HEK293 (cell line): ENCODE data around the gene NECAB2.

ENCODE experiments used
- CTCF ChIA-PET: fragments of 350-600 bp; formaldehyde crosslinking; extraction: SDS; loops from one replicate; lab custom pipeline; 2021; ENCODE audit warnings: antibody characterized with exemption; lab: Yijun Ruan, JAX
- POLR2A ChIA-PET: fragments of 300-600 bp; formaldehyde crosslinking; extraction: SDS; loops from one replicate; lab custom pipeline; 2020; ENCODE audit warnings: antibody characterized with exemption, inconsistent platforms; lab: Yijun Ruan, JAX
- H3K27ac ChIP-seq: fragments of 200-500 bp; sonication (Bioruptor generic); 2 replicates; pipeline ENCODE4 v1.5.1; 2014; ENCODE audit warnings: low read depth, low read length, control low read depth, inconsistent platforms; ENCODE audit errors: extremely low read depth
- H3K36me3 ChIP-seq, 2 experiments: fragments of 200-500 bp in 1 of 2; sonication (Bioruptor generic) in 1 of 2; 1 replicate in 1 of 2; 2 replicates in 1 of 2; pipeline ENCODE4 v1.5.1; 2014 to 2017; ENCODE audit warnings: inconsistent platforms in 2 of 2, low read length in 2 of 2; ENCODE audit not compliant: control insufficient read depth in 2 of 2, insufficient read depth in 1 of 2
- H3K4me1 ChIP-seq: fragments of 200-500 bp; sonication (Bioruptor generic); 2 replicates; pipeline ENCODE4 v1.5.1; 2014; ENCODE audit warnings: mild to moderate bottlenecking, low read length, inconsistent platforms; ENCODE audit not compliant: control insufficient read depth, insufficient read depth
- H3K4me3 ChIP-seq: 2 replicates; pipeline ENCODE4 v1.5.1; 2011; ENCODE audit warnings: low read depth, mild to moderate bottlenecking, control low read depth, low read length, moderate library complexity
- H3K9me3 ChIP-seq: fragments of 200-500 bp; sonication (Bioruptor generic); 2 replicates; pipeline ENCODE4 v1.5.1; 2014; ENCODE audit warnings: low read depth, low read length, inconsistent platforms; ENCODE audit not compliant: control insufficient read depth, insufficient read depth
- GLIS2 ChIP-seq: fragments of 450-650 bp; formaldehyde crosslinking; IDR thresholded peaks from 2 replicates; pipeline ENCODE4 v1.5.1; 2016; ENCODE audit warnings: missing biosample characterization, missing genetic modification characterization
- HOXD13 ChIP-seq: sonication (generic); formaldehyde crosslinking; IDR thresholded peaks from 2 replicates; pipeline ENCODE4 v1.8.0; 2022; ENCODE audit warnings: missing genetic modification reagents, borderline replicate concordance
- KLF1 ChIP-seq: fragments of 450-650 bp; formaldehyde crosslinking; IDR thresholded peaks from 2 replicates; pipeline ENCODE4 v1.5.1; 2016; ENCODE audit warnings: missing biosample characterization, missing genetic modification characterization
- KLF8 ChIP-seq: fragments of 450-650 bp; formaldehyde crosslinking; IDR thresholded peaks from 2 replicates; pipeline ENCODE4 v1.5.1; 2016; ENCODE audit warnings: missing biosample characterization, missing genetic modification characterization
- SCRT1 ChIP-seq: fragments of 450-650 bp; formaldehyde crosslinking; IDR thresholded peaks from 2 replicates; pipeline ENCODE4 v1.5.1; 2016; ENCODE audit warnings: missing biosample characterization, missing genetic modification characterization, borderline replicate concordance
- SCRT2 ChIP-seq: fragments of 450-650 bp; formaldehyde crosslinking; IDR thresholded peaks from 2 replicates; pipeline ENCODE4 v1.5.1; 2016; ENCODE audit warnings: missing biosample characterization, missing genetic modification characterization
- TCF7L2 ChIP-seq: IDR thresholded peaks from 2 replicates; pipeline ENCODE4 v1.6.1; 2011; ENCODE audit warnings: low read depth, mild to moderate bottlenecking, inconsistent platforms, low read length, moderate library complexity, borderline replicate concordance
- ZBTB17 ChIP-seq: fragments of 450-650 bp; formaldehyde crosslinking; IDR thresholded peaks from 2 replicates; pipeline ENCODE4 v1.5.1; 2016; ENCODE audit warnings: missing biosample characterization, missing genetic modification characterization
- ZFP41 ChIP-seq: fragments of 450-650 bp; formaldehyde crosslinking; IDR thresholded peaks from 2 replicates; pipeline ENCODE4 v1.5.1; 2016; ENCODE audit warnings: missing biosample characterization, missing genetic modification characterization, borderline replicate concordance
- ZIC2 ChIP-seq: fragments of 450-650 bp; formaldehyde crosslinking; IDR thresholded peaks from 2 replicates; pipeline ENCODE4 v1.5.1; 2016; ENCODE audit warnings: missing biosample characterization, missing genetic modification characterization
- ZNF18 ChIP-seq: fragments of 450-650 bp; formaldehyde crosslinking; IDR thresholded peaks from 2 replicates; pipeline ENCODE4 v1.5.1; 2016; ENCODE audit warnings: missing biosample characterization, missing genetic modification characterization
- ZNF19 ChIP-seq: fragments of 450-650 bp; formaldehyde crosslinking; IDR thresholded peaks from 2 replicates; pipeline ENCODE4; 2016; ENCODE audit warnings: missing biosample characterization, missing genetic modification characterization, low read depth
- ZNF2 ChIP-seq: fragments of 450-650 bp; formaldehyde crosslinking; IDR thresholded peaks from 2 replicates; pipeline ENCODE4 v1.5.1; 2016; ENCODE audit warnings: missing biosample characterization, missing genetic modification characterization
- ZNF24 ChIP-seq: fragments of 450-650 bp; formaldehyde crosslinking; IDR thresholded peaks from 2 replicates; pipeline ENCODE4 v1.5.1; 2016; ENCODE audit warnings: missing biosample characterization, missing genetic modification characterization
- ZNF26 ChIP-seq: fragments of 450-650 bp; formaldehyde crosslinking; IDR thresholded peaks from 2 replicates; pipeline ENCODE4 v1.5.1; 2016; ENCODE audit warnings: missing biosample characterization, missing genetic modification characterization
- ZNF335 ChIP-seq: fragments of 450-650 bp; formaldehyde crosslinking; conservative IDR thresholded peaks from 2 replicates; pipeline ENCODE4 v1.5.1; 2016; ENCODE audit warnings: missing biosample characterization, missing genetic modification characterization
- ZNF341 ChIP-seq: fragments of 450-650 bp; formaldehyde crosslinking; IDR thresholded peaks from 2 replicates; pipeline ENCODE4; 2016; ENCODE audit warnings: low read depth, missing biosample characterization, missing genetic modification characterization
- ZNF513 ChIP-seq: fragments of 450-650 bp; IDR thresholded peaks from 2 replicates; pipeline ENCODE4 v1.5.1; 2018; ENCODE audit warnings: missing biosample characterization, missing genetic modification characterization
- ZNF544 ChIP-seq: fragments of 450-650 bp; formaldehyde crosslinking; IDR thresholded peaks from 2 replicates; pipeline ENCODE4 v1.5.0; 2017; ENCODE audit warnings: missing biosample characterization, missing genetic modification characterization
- ZNF561 ChIP-seq: fragments of 450-650 bp; IDR thresholded peaks from 2 replicates; pipeline ENCODE4 v1.5.1; 2018; ENCODE audit warnings: missing biosample characterization, missing genetic modification characterization, borderline replicate concordance
- ZNF600 ChIP-seq: fragments of 450-650 bp; formaldehyde crosslinking; IDR thresholded peaks from 2 replicates; pipeline ENCODE4 v1.5.1; 2016; ENCODE audit warnings: missing biosample characterization, missing genetic modification characterization
- ZNF658 ChIP-seq: fragments of 450-650 bp; formaldehyde crosslinking; IDR thresholded peaks from 2 replicates; pipeline ENCODE4; 2016; ENCODE audit warnings: missing biosample characterization, missing genetic modification characterization
- ZNF660 ChIP-seq: fragments of 450-650 bp; IDR thresholded peaks from 2 replicates; pipeline ENCODE4 v1.5.1; 2018; ENCODE audit warnings: missing biosample characterization, mild to moderate bottlenecking, missing genetic modification characterization
- ZSCAN30 ChIP-seq: fragments of 450-650 bp; IDR thresholded peaks from 2 replicates; pipeline ENCODE4 v1.5.1; 2018; ENCODE audit warnings: missing biosample characterization, mild to moderate bottlenecking, missing genetic modification characterization, moderate library complexity
- TF ChIP-seq, protein P1 (sequence below): fragments of 450-650 bp; formaldehyde crosslinking; IDR thresholded peaks from 2 replicates; pipeline ENCODE4 v1.5.1; 2016; ENCODE audit warnings: missing biosample characterization, missing genetic modification characterization
- TF ChIP-seq, protein P2 (sequence below): fragments of 450-650 bp; formaldehyde crosslinking; IDR thresholded peaks from 2 replicates; pipeline ENCODE4 v1.5.1; 2016; ENCODE audit warnings: missing biosample characterization, missing genetic modification characterization
- TF ChIP-seq, protein P3 (sequence below): fragments of 450-650 bp; formaldehyde crosslinking; IDR thresholded peaks from 2 replicates; pipeline ENCODE4 v1.5.1; 2016; ENCODE audit warnings: missing biosample characterization, missing genetic modification characterization

Gene NECAB2

DNA sequence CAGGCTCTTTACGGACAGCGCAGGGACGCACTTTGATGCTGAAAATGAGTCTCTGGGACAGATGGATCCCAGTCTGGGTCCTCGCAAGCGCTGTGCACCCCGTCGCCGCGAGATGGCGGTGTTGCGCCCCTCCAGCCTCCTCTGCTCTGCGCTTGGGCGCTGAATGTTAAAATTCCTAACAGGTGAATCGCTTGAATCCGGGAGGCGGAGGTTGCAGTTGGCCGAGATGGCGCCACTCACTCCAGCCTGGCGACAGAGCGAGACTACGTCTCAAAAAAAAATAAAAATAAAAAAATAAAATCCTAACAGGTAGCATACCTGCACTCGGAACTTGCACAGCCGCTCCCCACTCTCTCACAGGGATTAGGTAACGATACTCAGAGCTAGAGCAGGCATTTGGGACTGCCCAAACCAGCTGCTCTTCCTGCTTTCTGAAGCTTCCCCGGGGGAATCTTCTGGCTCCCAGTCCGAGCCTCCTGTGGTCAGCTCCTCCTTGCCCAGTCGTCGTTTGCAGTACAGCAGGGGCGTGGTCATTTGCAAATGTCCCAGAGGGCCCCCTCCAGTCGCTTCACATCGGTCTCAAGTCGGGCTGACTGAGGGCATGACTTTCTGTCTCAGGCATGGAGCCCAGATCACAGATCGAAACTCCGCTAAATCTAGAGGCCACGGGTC lies 41.2 kb upstream of the NECAB2 start:
- ChIA-PET POLR2A (interaction anchor here (0.6 to 0.9 kb wide), 3 partner anchors 20 to 190 kb away, joined by 3 read pairs; partner anchors contain the start of gene MBTPS1), CTCF (interaction anchor here (0.5 to 4.3 kb wide), 38 partner anchors 11 to 1327 kb away, joined by 3 to 29 read pairs (median 4); partner anchors contain the start of gene OSGIN1)
- Histone ChIP-seq H3K4me3 (peak overlapping the region; percentile 29), H3K4me1 (no peaks in the 10 kb centered on the region), H3K36me3 (no peaks in the 10 kb centered on the region), H3K27ac (no peak overlapping the region), H3K9me3 (no peaks in the 10 kb centered on the region)
- TF ChIP-seq ZNF335: peak; percentile 99
- 0 out of 2 replicates have a peak, but pooled peaks have one; percentile 41 for TF ChIP-seq ZNF600 (tag by site-specific recombination)
- TF ChIP-seq SCRT2 (tag by site-specific recombination): peak; percentile 95
- no peak for TF ChIP-seq TCF7L2
- no peak for TF ChIP-seq ZNF544 (tag by site-specific recombination)
- no peak for TF ChIP-seq ZNF18
- TF ChIP-seq HOXD13 (CRISPR knock-in tag): no peak
- no peak for TF ChIP-seq ZNF24 (tag by site-specific recombination)
- no peak for TF ChIP-seq ZNF26 (tag by site-specific recombination)
- TF ChIP-seq, protein P1, sequence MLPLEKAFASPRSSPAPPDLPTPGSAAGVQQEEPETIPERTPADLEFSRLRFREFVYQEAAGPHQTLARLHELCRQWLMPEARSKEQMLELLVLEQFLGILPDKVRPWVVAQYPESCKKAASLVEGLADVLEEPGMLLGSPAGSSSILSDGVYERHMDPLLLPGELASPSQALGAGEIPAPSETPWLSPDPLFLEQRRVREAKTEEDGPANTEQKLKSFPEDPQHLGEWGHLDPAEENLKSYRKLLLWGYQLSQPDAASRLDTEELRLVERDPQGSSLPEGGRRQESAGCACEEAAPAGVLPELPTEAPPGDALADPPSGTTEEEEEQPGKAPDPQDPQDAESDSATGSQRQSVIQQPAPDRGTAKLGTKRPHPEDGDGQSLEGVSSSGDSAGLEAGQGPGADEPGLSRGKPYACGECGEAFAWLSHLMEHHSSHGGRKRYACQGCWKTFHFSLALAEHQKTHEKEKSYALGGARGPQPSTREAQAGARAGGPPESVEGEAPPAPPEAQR (tag by site-specific recombination): no peak
- peak; percentile 25; the same call in 1 of the 2 replicates for TF ChIP-seq GLIS2 (tag by site-specific recombination)
- 0 out of 2 replicates have a peak, but pooled peaks have one; percentile 17 for TF ChIP-seq ZNF561 (tag by site-specific recombination)
- no peak for TF ChIP-seq KLF8
- no peak for TF ChIP-seq ZFP41 (tag by site-specific recombination)
- TF ChIP-seq ZNF658 (tag by site-specific recombination): no peak
- TF ChIP-seq, protein P2, sequence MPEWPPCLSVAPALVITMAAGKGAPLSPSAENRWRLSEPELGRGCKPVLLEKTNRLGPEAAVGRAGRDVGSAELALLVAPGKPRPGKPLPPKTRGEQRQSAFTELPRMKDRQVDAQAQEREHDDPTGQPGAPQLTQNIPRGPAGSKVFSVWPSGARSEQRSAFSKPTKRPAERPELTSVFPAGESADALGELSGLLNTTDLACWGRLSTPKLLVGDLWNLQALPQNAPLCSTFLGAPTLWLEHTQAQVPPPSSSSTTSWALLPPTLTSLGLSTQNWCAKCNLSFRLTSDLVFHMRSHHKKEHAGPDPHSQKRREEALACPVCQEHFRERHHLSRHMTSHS (tag by site-specific recombination): no peak
- no peak for TF ChIP-seq ZIC2 (tag by site-specific recombination)
- TF ChIP-seq, protein P3, sequence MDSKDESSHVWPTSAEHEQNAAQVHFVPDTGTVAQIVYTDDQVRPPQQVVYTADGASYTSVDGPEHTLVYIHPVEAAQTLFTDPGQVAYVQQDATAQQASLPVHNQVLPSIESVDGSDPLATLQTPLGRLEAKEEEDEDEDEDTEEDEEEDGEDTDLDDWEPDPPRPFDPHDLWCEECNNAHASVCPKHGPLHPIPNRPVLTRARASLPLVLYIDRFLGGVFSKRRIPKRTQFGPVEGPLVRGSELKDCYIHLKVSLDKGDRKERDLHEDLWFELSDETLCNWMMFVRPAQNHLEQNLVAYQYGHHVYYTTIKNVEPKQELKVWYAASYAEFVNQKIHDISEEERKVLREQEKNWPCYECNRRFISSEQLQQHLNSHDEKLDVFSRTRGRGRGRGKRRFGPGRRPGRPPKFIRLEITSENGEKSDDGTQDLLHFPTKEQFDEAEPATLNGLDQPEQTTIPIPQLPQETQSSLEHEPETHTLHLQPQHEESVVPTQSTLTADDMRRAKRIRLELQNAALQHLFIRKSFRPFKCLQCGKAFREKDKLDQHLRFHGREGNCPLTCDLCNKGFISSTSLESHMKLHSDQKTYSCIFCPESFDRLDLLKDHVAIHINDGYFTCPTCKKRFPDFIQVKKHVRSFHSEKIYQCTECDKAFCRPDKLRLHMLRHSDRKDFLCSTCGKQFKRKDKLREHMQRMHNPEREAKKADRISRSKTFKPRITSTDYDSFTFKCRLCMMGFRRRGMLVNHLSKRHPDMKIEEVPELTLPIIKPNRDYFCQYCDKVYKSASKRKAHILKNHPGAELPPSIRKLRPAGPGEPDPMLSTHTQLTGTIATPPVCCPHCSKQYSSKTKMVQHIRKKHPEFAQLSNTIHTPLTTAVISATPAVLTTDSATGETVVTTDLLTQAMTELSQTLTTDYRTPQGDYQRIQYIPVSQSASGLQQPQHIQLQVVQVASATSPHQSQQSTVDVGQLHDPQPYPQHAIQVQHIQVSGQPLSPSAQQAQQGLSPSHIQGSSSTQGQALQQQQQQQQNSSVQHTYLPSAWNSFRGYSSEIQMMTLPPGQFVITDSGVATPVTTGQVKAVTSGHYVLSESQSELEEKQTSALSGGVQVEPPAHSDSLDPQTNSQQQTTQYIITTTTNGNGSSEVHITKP: peak; percentile 92
- TF ChIP-seq ZNF19 (tag by site-specific recombination): no peak
- TF ChIP-seq KLF1 (tag by site-specific recombination): no peak
- TF ChIP-seq ZNF341: no peak
- peak; percentile 70 for TF ChIP-seq SCRT1 (tag by site-specific recombination)
- 0 out of 2 replicates have a peak, but pooled peaks have one; percentile 54 for TF ChIP-seq ZNF2 (tag by site-specific recombination)
- TF ChIP-seq ZNF660 (tag by site-specific recombination): 0 out of 2 replicates have a peak, but pooled peaks have one; percentile 63
- peak; percentile 85 for TF ChIP-seq ZBTB17 (tag by site-specific recombination)
- TF ChIP-seq ZNF513: no peak
- no peak for TF ChIP-seq ZSCAN30 (tag by site-specific recombination)
